CD4-positive, alpha-beta T cell treated with Interleukin-4 for 1 hour (primary cell): ENCODE data around the gene MAGEA8.
"Not testable (repeated sequence)": the region's sequence is repeated elsewhere in the genome, so short reads cannot be mapped to it uniquely, and the experiment has no call there.

Experiments used
- DNase-seq, 2 donors: peaks; one replicate each; pipeline ENCODE4 v3.0.0-alpha.2; 2020 to 2022

MAGEA8 gene

GRCh38 chrX:149881081-149881711, at the start of gene MAGEA8:
Gene MAGEA8 (plus strand): TSS chrX:149881183. CDS start chrX:149884273, 3,090 bp downstream.
- DNase-seq, result no peak

DNA sequence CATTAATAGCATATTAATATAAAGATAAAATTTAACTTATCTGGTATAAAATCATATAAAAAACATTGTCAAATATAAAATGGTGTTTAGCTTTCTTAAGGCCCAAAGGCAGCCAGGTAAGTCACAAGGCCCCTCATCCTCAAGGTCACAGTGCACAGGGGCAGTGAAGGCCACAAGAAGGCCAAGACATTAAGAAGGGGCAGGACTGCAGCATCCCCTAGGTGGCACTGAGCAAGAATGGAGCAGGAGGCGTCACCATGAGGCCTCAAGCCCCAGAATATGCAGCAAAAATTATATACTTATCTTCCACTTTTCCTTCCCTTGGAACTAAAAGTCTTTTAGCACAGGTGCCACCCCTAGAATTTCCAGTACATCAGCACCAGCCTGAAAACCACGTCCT, 49.5 kb upstream of the MAGEA8 start:
- DNase-seq, result no peak

DNA sequence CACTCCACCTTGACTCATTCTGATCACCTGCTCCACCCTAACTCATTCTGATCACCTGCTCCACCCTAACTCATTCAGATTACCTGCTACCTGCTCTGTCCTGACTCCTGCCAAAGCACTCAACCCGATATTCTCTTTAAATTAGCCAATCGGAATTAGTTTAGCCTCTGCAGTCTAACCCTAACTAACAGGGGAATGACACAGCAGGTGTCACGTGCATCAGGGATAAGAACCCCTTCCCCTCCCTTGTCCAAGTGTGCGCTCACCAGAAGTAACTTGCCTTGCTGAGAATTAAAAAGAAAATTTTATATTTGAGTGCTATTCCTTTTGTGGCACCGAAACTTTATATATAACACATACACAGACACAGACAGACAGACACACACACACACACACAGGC, 44.3 kb upstream of the MAGEA8 start:
- not testable (repeated sequence) for DNase-seq

- DNase-seq, result no peak
Measured at GRCh38 chrX:149837167-149837566, 43.8 kb upstream of the MAGEA8 start.

- DNase-seq, result no peak
Measured at GRCh38 chrX:149837639-149838038, 43.3 kb upstream of the MAGEA8 start.

DNA sequence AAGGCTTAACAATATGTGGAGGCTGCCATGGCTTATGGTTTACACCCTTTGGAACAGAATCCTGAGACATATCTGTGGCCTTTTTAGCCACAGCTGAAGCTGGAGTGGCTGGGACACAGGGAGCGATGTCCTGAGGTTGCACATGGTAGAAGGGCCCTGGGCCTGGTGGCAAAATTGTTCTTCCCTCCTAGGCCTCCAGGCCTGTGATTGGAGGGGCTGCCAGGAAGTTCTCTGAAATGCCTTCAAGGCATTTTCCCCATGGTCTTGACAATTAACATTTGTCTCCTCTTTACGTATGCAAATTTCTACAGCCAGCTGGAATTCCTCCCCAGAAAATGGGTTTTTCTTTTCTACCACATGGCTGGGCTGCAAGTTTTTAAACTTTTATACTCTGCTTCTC, 39.1 kb upstream of the MAGEA8 start:
- no peak for DNase-seq

DNA sequence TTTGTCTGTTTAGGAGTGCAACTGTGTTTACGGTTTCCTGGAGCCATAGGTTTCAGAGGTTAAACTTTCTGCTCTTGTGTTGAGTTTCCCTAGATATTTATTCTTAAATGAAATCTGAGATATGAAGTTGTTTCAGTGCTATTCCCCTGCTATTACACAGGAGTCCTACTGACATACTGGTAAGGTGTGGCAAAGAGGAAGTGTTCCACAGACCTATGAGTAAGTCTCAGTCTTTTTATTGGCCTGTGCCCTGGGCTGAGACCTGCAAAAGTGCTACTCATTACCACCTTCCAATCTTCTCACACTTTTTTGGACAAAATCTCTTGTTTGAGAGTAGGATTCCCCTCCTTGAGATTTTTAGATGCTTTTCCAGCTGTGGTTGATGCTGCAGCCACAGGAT, 35.6 kb upstream of the MAGEA8 start:
- no peak for DNase-seq

GRCh38 chrX:149846789-149847188, 34.2 kb upstream of the MAGEA8 start:
- no peak for DNase-seq

DNA sequence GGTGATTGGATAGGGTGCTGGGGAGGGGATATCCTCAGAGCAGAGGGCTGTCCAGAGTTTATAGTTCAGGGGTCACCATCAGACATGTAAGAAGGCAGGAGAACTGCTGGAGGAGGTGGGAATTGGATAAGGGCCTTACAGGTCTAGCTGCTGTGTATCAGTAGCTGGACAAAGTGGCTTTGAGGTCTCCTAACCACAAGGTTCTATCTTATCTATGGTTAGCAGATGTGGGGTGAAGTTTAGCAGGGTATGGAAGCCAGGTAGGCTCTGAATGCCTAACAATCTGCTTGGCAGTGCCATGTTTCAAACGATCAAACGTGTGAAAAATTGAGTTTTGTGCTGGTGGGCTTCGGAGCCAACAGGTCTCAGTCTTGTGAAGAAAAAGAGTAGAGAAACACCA, 32.1 kb upstream of the MAGEA8 start:
- no peak for DNase-seq

GRCh38 chrX:149849787-149850186, 31.2 kb upstream of the MAGEA8 start:
- DNase-seq, result no peak

DNA sequence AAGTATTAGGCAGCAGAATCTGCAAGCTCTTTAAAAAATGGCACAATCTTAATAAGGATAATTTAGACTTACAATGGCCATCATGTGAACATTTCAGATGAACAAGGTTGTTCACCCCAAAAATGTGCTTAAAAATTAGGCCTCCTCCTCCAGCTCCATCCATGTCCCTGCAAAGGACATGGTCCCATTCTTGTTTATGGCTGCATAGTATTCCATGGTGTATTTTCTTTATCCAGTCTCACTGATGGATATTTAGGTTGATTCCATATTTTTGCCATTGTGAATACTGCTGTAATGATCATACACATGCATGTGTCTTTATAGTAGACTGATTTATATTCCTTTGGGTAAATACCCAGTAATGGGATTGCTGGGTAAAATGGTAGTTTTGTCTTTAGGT, 29.1 kb upstream of the MAGEA8 start:
- DNase-seq, result no peak

DNA sequence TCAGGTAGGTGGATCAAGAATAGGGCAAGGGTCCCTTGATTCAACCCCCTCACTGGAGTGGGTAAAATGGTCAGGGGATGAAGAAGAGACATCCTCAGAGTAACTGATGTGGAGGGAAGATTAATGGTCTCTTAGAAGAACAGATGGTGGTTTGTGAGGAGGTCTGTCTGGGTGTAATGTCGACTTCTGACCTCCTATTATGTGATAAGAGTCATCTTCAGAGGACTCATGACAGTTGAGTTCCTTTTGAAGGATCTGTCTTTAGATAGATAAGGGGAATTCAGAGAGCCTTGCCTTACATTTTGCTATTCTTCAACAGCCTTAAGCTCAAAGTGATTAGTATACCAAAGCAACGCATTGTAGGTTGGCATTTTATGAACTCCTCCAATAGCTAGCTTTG, 27.1 kb upstream of the MAGEA8 start:
- no peak for DNase-seq

GRCh38 chrX:149858592-149858991, 22.4 kb upstream of the MAGEA8 start:
- peak in 1 of 2 donors; percentile 19 for DNase-seq

- no peak for DNase-seq
Measured at GRCh38 chrX:149860445-149860844, 20.5 kb upstream of the MAGEA8 start.

- DNase-seq, result no peak
Measured at GRCh38 chrX:149865390-149865789, 15.6 kb upstream of the MAGEA8 start.

GRCh38 chrX:149867488-149867887, 13.5 kb upstream of the MAGEA8 start:
- DNase-seq, result no peak

DNA sequence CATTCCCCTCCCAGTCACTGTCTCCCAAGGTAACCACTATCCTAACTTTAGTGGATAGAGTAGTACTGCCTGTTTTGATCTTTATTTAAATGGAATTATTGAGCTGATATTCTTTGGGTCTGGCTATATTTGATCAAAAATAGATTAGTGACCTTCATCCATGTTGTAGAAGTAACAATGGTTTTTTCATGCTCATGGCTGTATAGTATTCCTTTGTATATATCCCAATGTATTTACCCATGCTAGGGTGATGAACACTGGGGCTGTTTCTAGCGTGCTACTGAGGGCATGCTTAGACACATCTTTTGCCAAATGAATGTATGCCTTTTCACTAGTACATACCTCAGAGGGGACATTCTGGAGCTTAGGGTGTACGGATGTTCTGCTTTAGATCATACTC, 10.1 kb upstream of the MAGEA8 start:
- no peak for DNase-seq

DNA sequence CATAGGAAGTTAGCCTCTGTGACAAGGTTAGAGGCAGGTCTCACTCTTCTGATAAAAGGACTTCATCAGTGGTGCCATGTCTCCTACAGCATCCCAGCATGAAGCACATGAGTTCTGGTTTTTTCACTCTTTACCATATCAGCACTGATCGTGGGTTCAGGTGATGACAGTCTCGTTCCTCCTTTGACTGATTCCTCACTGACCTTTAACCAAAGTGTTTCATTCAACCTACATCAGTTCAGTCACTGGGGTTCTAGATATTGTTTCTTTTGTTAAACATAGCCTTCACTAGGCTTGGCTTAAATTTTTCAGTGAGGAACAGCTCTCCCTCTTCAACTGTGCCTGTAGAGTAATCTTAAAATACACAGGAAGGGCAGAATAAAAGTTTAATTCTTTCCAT, 9.6 kb upstream of the MAGEA8 start:
- DNase-seq, result no peak

DNA sequence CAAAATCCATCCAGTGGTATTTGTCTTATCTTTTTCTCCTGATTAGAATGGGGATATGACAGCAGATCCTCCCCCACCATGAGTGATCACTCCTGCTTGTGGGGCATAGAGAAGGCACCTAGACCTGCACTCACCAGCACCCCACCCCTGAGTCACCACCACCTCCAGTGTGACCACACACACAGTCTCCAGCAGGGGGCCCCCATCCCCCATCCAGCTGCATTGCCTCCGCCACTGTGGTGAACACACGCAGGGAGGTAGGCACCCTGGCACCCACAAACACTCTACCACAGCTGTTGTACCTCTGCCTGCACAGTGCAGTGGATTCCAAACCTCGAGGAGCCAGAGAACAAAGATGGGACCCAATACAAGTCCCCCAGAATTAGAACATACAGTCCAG, 9.0 kb upstream of the MAGEA8 start:
- DNase-seq, result peak; percentile 54 to 62

GRCh38 chrX:149877157-149877556, 3.8 kb upstream of the MAGEA8 start:
- DNase-seq, result no peak

DNA sequence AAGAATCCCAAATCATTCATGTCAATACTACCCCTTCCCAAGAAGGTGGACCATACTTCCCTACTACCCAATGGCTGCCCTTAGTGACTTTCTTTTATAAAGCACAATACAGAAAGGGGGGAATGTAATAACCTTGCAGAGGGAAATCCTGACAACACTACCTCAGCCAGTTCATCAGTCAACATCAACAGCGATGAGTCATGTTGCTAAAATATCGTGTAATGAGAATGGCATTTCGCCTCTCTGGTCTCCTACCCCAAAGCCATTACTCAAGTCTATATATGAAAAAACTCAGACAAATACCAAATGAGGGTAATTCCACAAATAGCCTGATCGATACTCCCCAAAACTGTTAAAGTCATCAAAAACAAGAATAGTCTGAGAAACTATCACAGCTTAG, 3.3 kb upstream of the MAGEA8 start:
- no peak for DNase-seq

DNA sequence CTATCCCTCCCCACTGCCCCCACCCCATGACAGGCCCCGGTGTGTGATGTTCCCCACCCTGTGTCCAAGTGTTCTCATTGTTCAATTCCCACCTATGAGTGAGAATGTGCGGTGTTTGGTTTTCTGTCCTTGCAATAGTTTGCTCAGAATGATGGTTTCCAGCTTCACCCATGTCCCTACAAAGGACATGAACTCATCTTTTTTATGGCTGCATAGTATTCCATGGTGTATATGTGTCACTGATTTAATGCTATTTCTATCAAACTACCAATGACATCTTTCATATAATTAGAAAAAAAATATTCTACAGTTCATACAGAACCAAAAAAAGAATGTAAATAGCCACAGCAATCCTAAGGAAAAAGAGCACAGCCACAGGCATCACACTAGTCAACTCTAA, 9.8 kb downstream of the MAGEA8 start:
- DNase-seq, result not testable (repeated sequence)

DNA sequence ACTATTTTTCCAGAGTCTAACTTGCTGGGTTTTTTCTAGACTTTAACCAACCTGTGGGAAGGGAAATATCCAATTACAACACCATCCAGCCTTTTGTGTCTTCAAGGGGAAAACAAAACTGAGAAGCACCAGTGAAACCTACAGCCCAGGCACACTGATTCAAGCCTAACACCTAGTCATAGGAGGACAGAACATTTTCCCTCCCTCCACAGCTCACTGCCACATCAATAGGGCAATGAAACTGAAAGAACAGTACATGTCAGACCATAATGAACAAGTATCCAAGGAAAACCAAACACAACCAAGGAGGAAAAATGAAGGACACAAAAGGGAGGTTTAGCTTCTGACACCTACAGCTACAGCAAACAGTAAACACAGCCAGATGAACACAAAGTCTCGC, 17.6 kb downstream of the MAGEA8 start:
- DNase-seq, result no peak

DNA sequence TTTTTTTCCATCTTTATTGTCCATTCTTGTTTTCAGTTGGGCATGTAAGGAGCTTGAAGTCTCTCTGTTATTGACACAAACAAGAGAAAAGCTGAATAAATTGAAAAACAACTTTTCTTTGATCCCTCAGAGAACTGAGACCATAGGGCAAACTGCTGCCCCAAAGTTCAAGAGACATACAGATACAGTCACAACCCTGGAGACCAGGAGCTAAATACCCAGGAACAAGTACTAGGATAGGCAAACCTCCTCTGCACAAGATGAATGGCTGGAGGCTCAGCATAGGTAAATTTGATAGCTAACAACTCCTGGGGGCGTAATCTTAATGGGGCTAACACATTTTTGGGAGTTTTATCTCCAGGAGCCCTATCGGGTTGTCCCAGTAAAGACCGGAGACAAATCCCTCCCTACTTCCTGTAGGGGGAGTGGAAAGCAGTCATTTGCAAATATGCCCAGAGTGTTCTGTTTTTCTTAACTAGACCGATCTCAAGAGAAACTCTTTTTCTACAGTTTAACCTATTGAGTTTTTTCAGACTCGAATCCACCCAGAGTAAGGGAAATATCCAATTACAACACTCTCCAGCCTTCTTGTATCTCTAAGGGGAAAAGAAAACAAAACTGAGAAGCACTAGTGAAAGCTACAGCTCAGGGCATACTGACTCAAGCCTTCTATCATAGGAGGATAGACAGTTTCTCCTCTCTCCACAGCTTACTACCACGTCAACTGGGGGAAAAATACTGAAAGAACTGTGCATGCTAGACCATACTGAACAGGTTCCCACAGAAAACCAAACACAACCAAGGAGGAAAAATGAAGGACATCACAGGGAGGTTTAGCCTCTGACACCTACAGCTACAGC, 23.1 kb downstream of the MAGEA8 start:
- no peak for DNase-seq

GRCh38 chrX:149908308-149908707, 27.3 kb downstream of the MAGEA8 start:
- no peak for DNase-seq
